GM23248 (cell line): ENCODE data around the gene ADCY5.

Source experiments
- EZH2 ChIP-seq: fragments of 200-600 bp; sonication (generic); IDR thresholded peaks from 2 replicates; pipeline ENCODE4 v1.6.1; 2018; ENCODE audit warnings: antibody characterized with exemption, mild to moderate bottlenecking; ENCODE audit not compliant: insufficient read depth, poor library complexity, severe bottlenecking
- EZH2phosphoT487 ChIP-seq: fragments of 200-600 bp; sonication (generic); IDR thresholded peaks from 2 replicates; pipeline ENCODE4 v1.6.1; 2018; ENCODE audit warnings: antibody characterized with exemption, moderate library complexity, mild to moderate bottlenecking, low read depth; ENCODE audit not compliant: insufficient read depth

- TF ChIP-seq EZH2 (no peak), EZH2phosphoT487 (no peak)
Observed at GRCh38 chr3:123343296-123344174, 105.4 kb downstream of the ADCY5 start.
